Upper lobe of left lung (tissue), 6 donors: Measurements from ENCODE around the gene HDAC3. TPM values are rescaled to one million over a fixed set of nuclear protein-coding genes. Genes with fewer than 3 reads are reported as not detected.

ENCODE experiments used
- ATAC-seq, 2 donors: fragments of 200-7000 bp; cut with Tn5 transposase; one replicate each; pipeline ENCODE4 v1.9.1; 2022; ENCODE audit warnings: mild to moderate bottlenecking in 2 of 2, moderate library complexity in 2 of 2; ENCODE audit not compliant: low FRiP score in 2 of 2
- DNase-seq, 2 donors: peaks; one replicate each; pipeline ENCODE4 v3.0.0-alpha.2; 2019 to 2020
- H3K27ac ChIP-seq, 4 donors: fragments of 200-600 bp; sonication (generic); one replicate each; pipeline ENCODE4 v1.5.1; 2016 to 2019
- H3K27me3 ChIP-seq, 4 donors: fragments of 200-600 bp; sonication (generic); one replicate each; pipeline ENCODE4 v1.5.1; 2017 to 2019
- H3K36me3 ChIP-seq, 4 donors: fragments of 200-600 bp; sonication (generic); one replicate each; pipeline ENCODE4 v1.5.1; 2016 to 2019
- H3K4me1 ChIP-seq, 4 donors: fragments of 200-600 bp; sonication (generic); one replicate each; pipeline ENCODE4 v1.5.1; 2018 to 2019
- H3K4me3 ChIP-seq, 4 donors: fragments of 200-600 bp; sonication (generic); one replicate each; pipeline ENCODE4 v1.5.1; 2017 to 2019; ENCODE audit warnings: mild to moderate bottlenecking in 2 of 4, moderate library complexity in 1 of 4
- H3K9me3 ChIP-seq, 4 donors: fragments of 200-600 bp; sonication (generic); one replicate each; pipeline ENCODE4 v1.5.1; 2018 to 2019
- CTCF ChIP-seq, 6 experiments: fragments of 450-650 bp in 4 of 6; fragments of 200-600 bp in 2 of 6; sonication (generic) in 2 of 6; IDR thresholded peaks; one replicate each; pipeline ENCODE4 v1.5.1; 2016 to 2019; ENCODE audit warnings: antibody characterized with exemption in 6 of 6
- EP300 ChIP-seq, 4 donors: sonication (generic); formaldehyde crosslinking; IDR thresholded peaks; one replicate each; pipeline ENCODE4 v1.5.1; 2017; ENCODE audit warnings: antibody characterized with exemption in 4 of 4, control low read depth in 2 of 4
- POLR2A ChIP-seq, 4 donors: fragments of 450-650 bp; IDR thresholded peaks; one replicate each; pipeline ENCODE4 v1.5.1; 2016 to 2017; ENCODE audit warnings: antibody characterized with exemption in 4 of 4, mild to moderate bottlenecking in 2 of 4
- POLR2AphosphoS5 ChIP-seq, 2 donors: sonication (generic); formaldehyde crosslinking; IDR thresholded peaks; one replicate each; pipeline ENCODE4 v1.5.1; 2017; ENCODE audit warnings: antibody characterized with exemption in 2 of 2
- WGBS, 2 donors: methylation state at CpG; one replicate each; pipeline ENCODE4 v1.1.5; 2017 to 2018; 5-methylcytosine and 5-hydroxymethylcytosine counted together
- total RNA-seq, 6 donors: library from RNA; depleted of rRNA in 4 of 6; stranded (reverse); fragments of >200 nt in 4 of 6; gene quantifications; one replicate each; pipeline versions ENCODE4 v1.1.0 to v1.2.1, GENCODE V29; 2016 to 2021
- donor health status: DM: no; HTN: no; CAD: no; lungs with moderate emphysema.
- donor health status: DM: no; HTN: yes; CAD: no; lungs with severe emphysema.

The HDAC3 gene
- total RNA-seq, 6 donors from 2014 or later: 37.2 to 76.5 (median 47.6) TPM

- WGBS, 2 donors: 29 to 81% methylated on average over 1 to 2 of the region's 2 CpGs
- no peak for ATAC-seq
- H3K27me3 ChIP-seq: no peaks in the 10 kb centered on the region
- no peaks in the 10 kb centered on the region for H3K9me3 ChIP-seq
- TF ChIP-seq POLR2AphosphoS5 (IDR thresholded peaks at IDR 0.05) (no peak), CTCF (IDR thresholded peaks at IDR 0.05) (no peak), EP300 (IDR thresholded peaks at IDR 0.05) (no peak), POLR2A (IDR thresholded peaks at IDR 0.05) (no peak)
- H3K36me3 ChIP-seq: peaks cover 0 to 58% (median 30%) of the 10 kb centered on the region in 4 donors
- peaks cover 5 to 14% (median 13%) of the 10 kb centered on the region in 4 donors for H3K4me1 ChIP-seq
- DNase-seq: no peak
- no peak overlapping the region for H3K27ac ChIP-seq
- H3K4me3 ChIP-seq: no peak overlapping the region
Observed at GRCh38 chr5:141654298-141654697, 17.6 kb upstream of the HDAC3 start.

GRCh38 chr5:141651728-141652105, 15.1 kb upstream of the HDAC3 start:
- Histone ChIP-seq H3K36me3 (peaks cover 0 to 43% (median 32%) of the 10 kb centered on the region in 4 donors), H3K4me1 (peaks cover 5 to 14% (median 13%) of the 10 kb centered on the region in 4 donors), H3K27me3 (no peaks in the 10 kb centered on the region), H3K4me3 (peak overlapping the region; percentile 46 to 71 (median 60)), H3K9me3 (no peaks in the 10 kb centered on the region), H3K27ac (peak overlapping the region; percentile 19 to 78 (median 73))
- WGBS, 2 donors: 55 to 60% methylated on average over 9 of the region's 9 CpGs
- DNase-seq: no peak
- ATAC-seq: no peak
- TF ChIP-seq POLR2AphosphoS5 (IDR thresholded peaks at IDR 0.05) (no peak), POLR2A (IDR thresholded peaks at IDR 0.05) (no peak), EP300 (IDR thresholded peaks at IDR 0.05) (no peak), CTCF (IDR thresholded peaks at IDR 0.05) (no peak)

- peak within 1 kb of the TSS; percentile 46 to 71 (median 60) for H3K4me3 ChIP-seq
- peak; percentile 95 to 98 for ATAC-seq
- 8 to 15% methylated on average over 11 to 32 of the region's 50 CpGs for WGBS, 2 donors
Observed at GRCh38 chr5:141650851-141651727, 14.4 kb upstream of the HDAC3 start, which contains the start of gene FCHSD1. Gene FCHSD1, minus strand, starts transcription at chr5:141651418. Its CDS starts 50 bp downstream, at chr5:141651368.

GRCh38 chr5:141649972-141650371, 13.3 kb upstream of the HDAC3 start:
- H3K4me1 ChIP-seq: peaks cover 5 to 14% (median 13%) of the 10 kb centered on the region in 4 donors
- no peak overlapping the region for H3K4me3 ChIP-seq
- TF ChIP-seq POLR2A (IDR thresholded peaks at IDR 0.05) (no peak), CTCF (IDR thresholded peaks at IDR 0.05) (no peak), POLR2AphosphoS5 (IDR thresholded peaks at IDR 0.05) (no peak), EP300 (IDR thresholded peaks at IDR 0.05) (no peak)
- H3K27me3 ChIP-seq: no peaks in the 10 kb centered on the region
- no peak overlapping the region for H3K27ac ChIP-seq
- H3K36me3 ChIP-seq: peaks cover 0 to 43% (median 25%) of the 10 kb centered on the region in 4 donors
- ATAC-seq (no peak), DNase-seq (no peak)
- H3K9me3 ChIP-seq: no peaks in the 10 kb centered on the region

More at GRCh38 chr5:141650851-141651727, 14.4 kb upstream of the HDAC3 start, which contains the start of gene FCHSD1:
- peaks cover 5 to 14% (median 13%) of the 10 kb centered on the region in 4 donors for H3K4me1 ChIP-seq
- TF ChIP-seq EP300 (IDR thresholded peaks at IDR 0.05) (no peak), POLR2A (IDR thresholded peaks at IDR 0.05) (peak in 1 of 4 donors; percentile 57), CTCF (IDR thresholded peaks at IDR 0.05) (no peak), POLR2AphosphoS5 (IDR thresholded peaks at IDR 0.05) (peak; percentile 31 to 34)
- DNase-seq: peak; percentile 95 to 98
- peaks cover 0 to 43% (median 27%) of the 10 kb centered on the region in 4 donors for H3K36me3 ChIP-seq
- H3K27me3 ChIP-seq: no peaks in the 10 kb centered on the region
- H3K27ac ChIP-seq: peak within 1 kb of the TSS; percentile 19 to 78 (median 73)
- no peaks in the 10 kb centered on the region for H3K9me3 ChIP-seq
